Osteoblast (primary cell): ENCODE results near the gene ATXN7L2. TPM values are rescaled to one million over a fixed set of nuclear protein-coding genes. Genes with fewer than 3 reads are reported as not detected.

Experiments used
- DNase-seq: peaks from one replicate; pipeline ENCODE4 v3.0.0; 2011; ENCODE audit warnings: low spot score, mixed read lengths; ENCODE audit not compliant: insufficient read length; ENCODE audit errors: missing footprints
- H2AFZ ChIP-seq: 2 replicates; pipeline ENCODE4 v1.6.0; 2011; ENCODE audit warnings: mild to moderate bottlenecking, low read length
- H3K27ac ChIP-seq: 2 replicates; pipeline ENCODE4 v1.5.1; 2011; ENCODE audit warnings: mild to moderate bottlenecking, low read depth, low read length, moderate library complexity
- H3K27me3 ChIP-seq: 2 replicates; pipeline ENCODE4 v1.6.0; 2012; ENCODE audit warnings: mild to moderate bottlenecking, control low read depth, inconsistent platforms, low read length, moderate library complexity; ENCODE audit not compliant: insufficient read depth
- H3K36me3 ChIP-seq: 2 replicates; pipeline ENCODE4 v1.5.1; 2011; ENCODE audit warnings: mild to moderate bottlenecking, low read length, control low read depth, moderate library complexity; ENCODE audit not compliant: insufficient read depth
- H3K4me1 ChIP-seq: 2 replicates; pipeline ENCODE4 v1.5.1; 2011; ENCODE audit warnings: mild to moderate bottlenecking, low read length, control low read depth, moderate library complexity; ENCODE audit not compliant: insufficient read depth
- H3K4me2 ChIP-seq: 2 replicates; pipeline ENCODE4 v1.6.0; 2011; ENCODE audit warnings: mild to moderate bottlenecking, low read length; ENCODE audit not compliant: insufficient read depth
- H3K4me3 ChIP-seq: fragments of 200-600 bp; sonication (generic); 3 replicates; pipeline ENCODE4 v1.5.1; 2012; ENCODE audit warnings: mild to moderate bottlenecking, low read length, inconsistent platforms; ENCODE audit not compliant: insufficient read depth
- H3K79me2 ChIP-seq: 2 replicates; pipeline ENCODE4 v1.6.0; 2012; ENCODE audit warnings: mild to moderate bottlenecking, low read length, control low read depth, inconsistent platforms; ENCODE audit not compliant: insufficient read depth
- H3K9me3 ChIP-seq: 2 replicates; pipeline ENCODE4 v1.5.1; 2011; ENCODE audit warnings: low read depth, low read length, control low read depth
- H4K20me1 ChIP-seq: 2 replicates; pipeline ENCODE4 v1.6.0; 2012; ENCODE audit warnings: mild to moderate bottlenecking, low read length, control low read depth; ENCODE audit not compliant: insufficient read depth
- CTCF ChIP-seq: IDR thresholded peaks from 2 replicates; pipeline ENCODE4 v1.5.1; 2011; ENCODE audit warnings: mild to moderate bottlenecking, low read depth, low read length, moderate library complexity; ENCODE audit errors: extremely low read depth
- total RNA-seq: library from RNA; depleted of rRNA; stranded (reverse); fragments of >200 nt; gene quantifications from 2 replicates; pipeline ENCODE4 v1.2.3, GENCODE V29; 2012

ATXN7L2 gene
- total RNA-seq, 1 donor, result 1.8 TPM

- Histone ChIP-seq H3K27ac (no peak overlapping the region), H3K36me3 (no peaks in the 10 kb centered on the region), H3K27me3 (peaks cover 21% of the 10 kb centered on the region), H4K20me1 (no peaks in the 10 kb centered on the region), H3K9me3 (no peaks in the 10 kb centered on the region), H3K79me2 (no peaks in the 10 kb centered on the region), H3K4me3 (no peak overlapping the region), H3K4me2 (no peak overlapping the region), H3K4me1 (no peaks in the 10 kb centered on the region), H2AFZ (no peak overlapping the region)
- DNase-seq, result peak; percentile 59
- TF ChIP-seq CTCF, result no peak
Observed at GRCh38 chr1:109476825-109477224, 6.9 kb upstream of the ATXN7L2 start.

- no peak overlapping the region for H3K4me3 ChIP-seq
- TF ChIP-seq CTCF, result no peak
Observed at GRCh38 chr1:109477821-109478220, 5.9 kb upstream of the ATXN7L2 start.

GRCh38 chr1:109478806-109479205 lies 4.9 kb upstream of the ATXN7L2 start:
- peaks cover 7% of the 10 kb centered on the region for H3K4me1 ChIP-seq
- H4K20me1 ChIP-seq, result no peaks in the 10 kb centered on the region
- H3K9me3 ChIP-seq, result no peaks in the 10 kb centered on the region
- no peak for TF ChIP-seq CTCF
- peaks cover 23% of the 10 kb centered on the region for H3K27me3 ChIP-seq
- no peaks in the 10 kb centered on the region for H3K36me3 ChIP-seq
- no peak overlapping the region for H3K27ac ChIP-seq
- H3K79me2 ChIP-seq, result no peaks in the 10 kb centered on the region
- DNase-seq, result peak; percentile 53
- no peak overlapping the region for H2AFZ ChIP-seq
- no peak overlapping the region for H3K4me2 ChIP-seq
- no peak overlapping the region for H3K4me3 ChIP-seq

More at GRCh38 chr1:109477821-109478220, 5.9 kb upstream of the ATXN7L2 start:
- no peak overlapping the region for H3K27ac ChIP-seq
- H3K4me1 ChIP-seq, result peaks cover under 1% of the 10 kb centered on the region
- no peak overlapping the region for H3K4me2 ChIP-seq
- no peak overlapping the region for H2AFZ ChIP-seq
- no peaks in the 10 kb centered on the region for H3K9me3 ChIP-seq
- no peaks in the 10 kb centered on the region for H3K36me3 ChIP-seq
- no peaks in the 10 kb centered on the region for H4K20me1 ChIP-seq
- no peaks in the 10 kb centered on the region for H3K79me2 ChIP-seq
- DNase-seq, result no peak
- H3K27me3 ChIP-seq, result peaks cover 25% of the 10 kb centered on the region

- Histone ChIP-seq H3K4me3 (no peak overlapping the region), H3K36me3 (no peaks in the 10 kb centered on the region), H4K20me1 (no peaks in the 10 kb centered on the region), H2AFZ (no peak overlapping the region), H3K79me2 (peaks cover 2% of the 10 kb centered on the region), H3K27me3 (peaks cover 23% of the 10 kb centered on the region), H3K4me1 (peaks cover 7% of the 10 kb centered on the region), H3K9me3 (no peaks in the 10 kb centered on the region), H3K4me2 (no peak overlapping the region), H3K27ac (no peak overlapping the region)
- DNase-seq, result no peak
- no peak for TF ChIP-seq CTCF
Observed at GRCh38 chr1:109479311-109479710, 4.4 kb upstream of the ATXN7L2 start.
